ENCODE results near the gene MCAM.
A peak's percentile ranks its signal among the peaks of the same experiment; 100 is the strongest.

Gene MCAM

DNA sequence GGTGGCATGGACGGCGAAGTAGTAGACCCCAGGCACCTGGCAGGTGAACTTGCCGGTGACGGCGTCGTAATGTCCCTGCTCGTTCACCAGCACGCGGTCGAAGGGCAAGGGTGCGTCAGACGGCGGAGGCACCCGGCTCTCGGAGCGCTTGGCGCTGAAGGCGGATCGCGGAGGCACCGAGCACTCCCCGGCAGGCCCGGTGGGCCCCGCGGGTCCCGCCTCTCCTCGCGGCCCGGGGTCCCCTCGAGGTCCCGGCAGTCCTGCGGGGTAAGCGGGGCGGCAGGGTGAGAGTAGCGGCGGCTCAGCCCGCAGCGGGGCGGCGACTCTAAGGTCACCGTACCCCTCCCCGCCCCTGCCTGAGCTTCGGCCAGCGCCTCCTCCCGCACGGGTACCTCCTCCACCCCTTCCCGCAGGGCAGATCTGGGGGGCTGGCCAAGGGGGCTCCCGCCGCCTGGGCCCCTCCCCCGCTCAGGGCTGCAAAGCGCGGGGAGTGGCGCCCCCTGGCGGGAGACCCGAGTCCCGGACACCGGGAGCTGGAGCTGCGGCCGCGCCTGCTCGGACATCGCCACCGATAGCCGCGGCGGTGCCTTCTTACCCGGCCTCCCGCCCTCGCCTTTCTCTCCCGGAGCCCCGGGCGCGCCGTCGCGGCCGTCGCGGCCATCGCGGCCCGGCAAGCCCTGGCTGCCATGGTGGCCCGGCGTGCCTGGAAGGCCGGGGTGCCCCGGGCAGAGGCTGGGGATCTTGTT lies 22.8 kb upstream of the MCAM start:
- peak; percentile 68 for TF ChIP-seq CTCF (IDR thresholded peaks at IDR 0.05; ENCODE audit: insufficient read depth, low read depth, low read length, missing control alignments)
- DNase-seq (ENCODE audit: low read depth), result no peak
- no peak overlapping the region for H3K4me3 ChIP-seq (ENCODE audit: low read depth, low read length)

DNA sequence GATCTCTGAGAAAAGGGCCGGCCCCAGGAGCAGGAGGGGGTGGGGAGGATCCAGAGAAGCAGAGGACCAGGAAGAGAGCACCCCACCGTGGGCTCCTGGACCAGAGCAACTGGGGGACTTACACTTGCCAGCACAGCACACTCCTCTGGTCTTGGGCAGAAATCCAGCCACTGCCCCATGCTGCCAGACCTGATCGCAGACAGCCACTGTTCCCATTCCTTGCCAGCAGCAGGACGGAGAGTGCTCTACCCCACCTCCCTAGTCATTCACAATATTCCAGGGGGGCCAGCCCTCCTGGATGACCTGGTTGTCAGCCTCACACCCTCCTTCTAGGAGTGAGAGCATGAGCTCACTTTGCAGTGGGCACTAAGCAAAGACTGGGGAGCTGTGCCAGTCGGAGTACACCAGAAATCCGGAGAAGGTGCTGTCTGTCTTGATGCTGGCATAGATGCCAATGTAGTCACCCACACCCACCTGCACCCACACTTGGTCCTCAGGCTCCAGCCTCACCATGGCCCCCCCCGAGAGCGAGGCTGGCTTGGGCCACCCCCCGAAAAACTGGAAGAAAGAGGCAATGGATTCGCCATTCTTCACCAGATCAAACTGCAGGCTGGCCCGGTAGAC lies 22.1 kb upstream of the MCAM start:
- no peak overlapping the region for H3K4me3 ChIP-seq (ENCODE audit: low read depth, low read length)
- TF ChIP-seq CTCF (IDR thresholded peaks at IDR 0.05; ENCODE audit: insufficient read depth, low read depth, low read length, missing control alignments), result no peak
- no peak for DNase-seq (ENCODE audit: low read depth)

- no peak overlapping the region for H3K4me3 ChIP-seq (ENCODE audit: low read depth, low read length)
- DNase-seq (ENCODE audit: low read depth), result peak; percentile 71
- TF ChIP-seq CTCF (IDR thresholded peaks at IDR 0.05; ENCODE audit: insufficient read depth, low read depth, low read length, missing control alignments), result peak; percentile 85
Observed at GRCh38 chr11:119338318-119338890, 21.5 kb upstream of the MCAM start.

- no peak for TF ChIP-seq CTCF (IDR thresholded peaks at IDR 0.05; ENCODE audit: insufficient read depth, low read depth, low read length, missing control alignments)
- no peak overlapping the region for H3K4me3 ChIP-seq (ENCODE audit: low read depth, low read length)
- DNase-seq (ENCODE audit: low read depth), result no peak
Observed at GRCh38 chr11:119337581-119338317, 20.8 kb upstream of the MCAM start.

DNA sequence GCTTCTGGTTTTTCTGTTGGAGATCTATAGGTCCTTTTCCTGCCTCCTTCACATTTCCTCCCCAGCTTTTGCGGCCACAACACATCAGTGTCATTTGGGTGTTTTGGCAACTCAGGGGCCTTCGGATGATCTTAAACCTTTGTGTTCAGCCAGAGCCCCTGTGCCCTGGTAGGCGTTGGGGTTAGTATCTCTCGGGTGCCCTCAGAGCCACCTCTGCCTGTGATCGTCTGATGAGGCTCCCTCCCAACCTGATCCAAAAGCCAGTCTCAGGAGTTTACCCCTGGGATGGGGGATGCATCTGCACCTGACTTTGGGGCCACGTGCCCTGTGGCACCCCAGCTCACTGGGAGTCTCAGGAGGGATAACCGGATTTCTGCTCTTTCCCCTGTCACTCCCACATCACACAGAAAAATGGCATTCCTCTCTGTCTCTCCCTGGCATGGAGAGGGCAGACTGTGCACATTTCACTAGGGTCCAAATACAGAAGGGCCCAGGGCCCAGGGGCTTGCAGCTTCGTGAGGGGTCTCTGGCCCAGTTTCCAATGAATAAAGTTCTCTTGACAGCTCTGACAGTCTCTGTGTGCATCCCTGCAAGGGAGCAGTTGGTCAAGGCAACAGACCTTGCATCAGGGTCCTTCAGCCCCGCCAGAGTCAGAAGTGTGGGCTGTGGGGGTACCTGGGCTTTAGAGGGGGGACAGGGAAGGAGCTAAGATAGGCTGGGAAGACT lies 20.0 kb upstream of the MCAM start:
- TF ChIP-seq CTCF (IDR thresholded peaks at IDR 0.05; ENCODE audit: insufficient read depth, low read depth, low read length, missing control alignments), result no peak
- DNase-seq (ENCODE audit: low read depth), result no peak
- H3K4me3 ChIP-seq (ENCODE audit: low read depth, low read length), result no peak overlapping the region

All from GM12865 (cell line).